ENCODE data around the gene LRP6. TPM values are rescaled to one million over a fixed set of nuclear protein-coding genes. Genes with fewer than 3 reads are reported as not detected.
A peak's percentile ranks its signal among the peaks of the same experiment; 100 is the strongest.

Gene LRP6
- total RNA-seq, 1 experiment from 2014 or later = 28.1 TPM

DNA sequence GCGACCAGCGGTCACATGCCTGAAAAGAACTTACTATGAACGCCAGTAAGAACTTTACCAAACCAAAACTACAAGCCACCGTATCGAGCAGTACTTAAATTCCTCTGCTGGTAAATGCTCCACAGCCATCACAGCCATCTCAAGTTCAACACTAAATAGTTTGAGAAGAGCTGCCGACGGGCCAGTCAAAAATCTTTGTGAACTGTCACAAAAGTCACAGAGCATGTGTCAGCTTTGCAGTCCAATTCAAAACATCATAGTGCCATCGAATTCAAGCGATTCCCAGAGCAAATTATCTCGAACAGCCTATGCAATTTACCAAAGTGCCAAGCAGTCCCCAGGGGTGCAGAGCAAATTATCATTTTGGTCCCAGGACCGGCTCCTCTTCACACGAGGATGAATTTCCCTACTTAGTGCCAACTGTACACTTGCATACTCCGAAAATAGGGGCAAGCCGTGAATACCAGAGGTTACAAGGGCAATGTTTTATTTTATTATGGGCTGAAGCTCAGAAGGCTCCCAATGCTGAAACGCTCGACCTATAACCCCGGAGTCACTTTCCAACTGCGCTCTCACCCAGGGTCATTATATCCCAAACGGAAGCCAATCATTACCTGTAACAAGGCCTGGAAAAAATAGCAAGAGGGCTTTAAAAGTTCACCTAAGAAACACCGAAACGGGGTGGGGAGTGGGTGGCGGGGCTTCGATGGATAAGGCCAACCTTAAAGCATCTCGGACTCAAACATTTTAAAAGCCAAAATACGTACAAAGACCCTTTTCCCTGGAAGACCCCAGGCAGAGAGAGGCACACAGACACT is 1.1 kb downstream of the LRP6 start:
- Histone ChIP-seq H4K20me1 (ENCODE audit: insufficient read depth) (no peaks in the 10 kb centered on the region), H3K36me3 (ENCODE audit: control insufficient read depth in 1 of 2, insufficient read depth in 2 of 2, low read length in 2 of 2) (no peaks in the 10 kb centered on the region), H3K27me3 (ENCODE audit: insufficient read depth, low read length) (no peaks in the 10 kb centered on the region), H3K9ac (ENCODE audit: low read length) (peak overlapping the region; percentile 74), H3K9me3 (ENCODE audit: control insufficient read depth in 1 of 2, insufficient read depth in 1 of 2, low read depth in 1 of 2, low read length in 2 of 2) (no peaks in the 10 kb centered on the region), H2AFZ (ENCODE audit: low read depth, low read length, poor library complexity, severe bottlenecking) (no peak overlapping the region), H3K4me1 (ENCODE audit: control insufficient read depth in 1 of 2, insufficient read depth in 2 of 2, low read length in 2 of 2) (peaks cover 9 to 18% of the 10 kb centered on the region in 2 experiments), H3K9me2 (ENCODE audit: insufficient read depth) (no peaks in the 10 kb centered on the region), H3K27ac (ENCODE audit: low read depth, low read length) (no peak overlapping the region; the same call in 1 of the 2 replicates), H3K4me3 (replicated peaks in 1 of 2; ENCODE audit: low read depth in 1 of 2, low read length in 2 of 2) (peak overlapping the region; percentile 71 to 78), H3K79me2 (ENCODE audit: insufficient read depth, low read length) (peaks cover 53% of the 10 kb centered on the region), H3K4me2 (ENCODE audit: low read length) (peak overlapping the region; percentile 86)
- RAD21 ChIA-PET (ENCODE audit: low non-redundant PET in 1 of 2, low total read pairs in 2 of 2, uncharacterized antibody in 2 of 2, unreplicated experiment in 2 of 2) = no interaction called here
- CTCF ChIA-PET = no interaction called here
- no peak for ATAC-seq
- intact Hi-C loops (cut with micrococcal nuclease) = no loop called here
- TSS peak; percentile 40 for BruUV-seq (replicated peaks)
- TF ChIP-seq EGR1 (IDR thresholded peaks at IDR 0.05; ENCODE audit: low read depth) = no peak
- TF ChIP-seq, protein P1, sequence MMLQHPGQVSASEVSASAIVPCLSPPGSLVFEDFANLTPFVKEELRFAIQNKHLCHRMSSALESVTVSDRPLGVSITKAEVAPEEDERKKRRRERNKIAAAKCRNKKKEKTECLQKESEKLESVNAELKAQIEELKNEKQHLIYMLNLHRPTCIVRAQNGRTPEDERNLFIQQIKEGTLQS (IDR thresholded peaks at IDR 0.05) = no peak
- POLR2A ChIA-PET = interaction anchor here (0.8 kb wide), 1 partner anchor 84 kb away, joined by 4 read pairs; no protein-coding TSS in a partner anchor
- no peak for DNase-seq (ENCODE audit: low read depth, low spot score)

DNA sequence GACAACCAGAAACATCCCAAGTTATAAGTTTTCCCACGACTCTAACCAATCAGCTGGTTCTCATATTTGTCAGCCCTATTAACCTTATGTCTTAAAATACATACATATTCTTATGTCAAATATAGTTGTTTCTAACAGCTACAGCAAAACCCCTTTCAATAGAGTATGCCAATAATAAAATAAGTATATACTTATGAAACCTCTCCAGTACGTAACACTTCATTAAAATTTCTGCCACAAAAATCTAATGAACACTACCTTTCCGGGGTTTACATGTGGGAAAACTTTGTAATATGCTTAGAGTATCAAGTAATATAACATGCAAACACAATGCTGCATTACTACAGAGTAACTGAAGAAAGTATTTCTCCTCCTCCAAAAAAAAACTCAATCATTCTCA is 1.8 kb downstream of the LRP6 start:
- Histone ChIP-seq H3K79me2 (ENCODE audit: insufficient read depth, low read length) (peaks cover 60% of the 10 kb centered on the region), H3K9me3 (ENCODE audit: control insufficient read depth in 1 of 2, insufficient read depth in 1 of 2, low read depth in 1 of 2, low read length in 2 of 2) (no peaks in the 10 kb centered on the region), H3K4me2 (ENCODE audit: low read length) (peak overlapping the region; percentile 86; the same call in 1 of the 2 replicates), H3K9ac (ENCODE audit: low read length) (no peak overlapping the region), H3K36me3 (ENCODE audit: control insufficient read depth in 1 of 2, insufficient read depth in 2 of 2, low read length in 2 of 2) (no peaks in the 10 kb centered on the region), H2AFZ (ENCODE audit: low read depth, low read length, poor library complexity, severe bottlenecking) (no peak overlapping the region), H3K4me1 (ENCODE audit: control insufficient read depth in 1 of 2, insufficient read depth in 2 of 2, low read length in 2 of 2) (peaks cover 9 to 18% of the 10 kb centered on the region in 2 experiments), H3K27me3 (ENCODE audit: insufficient read depth, low read length) (no peaks in the 10 kb centered on the region), H3K9me2 (ENCODE audit: insufficient read depth) (no peaks in the 10 kb centered on the region), H3K27ac (ENCODE audit: low read depth, low read length) (no peak overlapping the region), H4K20me1 (ENCODE audit: insufficient read depth) (no peaks in the 10 kb centered on the region), H3K4me3 (replicated peaks in 1 of 2; ENCODE audit: low read depth in 1 of 2, low read length in 2 of 2) (no peak overlapping the region)
- BruUV-seq (replicated peaks) = no TSS peak
- ATAC-seq (no peak), DNase-seq (ENCODE audit: low read depth, low spot score) (no peak)
- ChIA-PET RAD21 (ENCODE audit: low non-redundant PET in 1 of 2, low total read pairs in 2 of 2, uncharacterized antibody in 2 of 2, unreplicated experiment in 2 of 2) (no interaction called here), CTCF (no interaction called here), POLR2A (no interaction called here)
- no peak for TF ChIP-seq TCF7L2 (IDR thresholded peaks at IDR 0.05; ENCODE audit: borderline replicate concordance, extremely low read depth, insufficient read depth, insufficient read length)
- TF ChIP-seq ZNF274 (IDR thresholded peaks at IDR 0.05; ENCODE audit: low read depth, low read length) = no peak
- TF ChIP-seq, protein P2, sequence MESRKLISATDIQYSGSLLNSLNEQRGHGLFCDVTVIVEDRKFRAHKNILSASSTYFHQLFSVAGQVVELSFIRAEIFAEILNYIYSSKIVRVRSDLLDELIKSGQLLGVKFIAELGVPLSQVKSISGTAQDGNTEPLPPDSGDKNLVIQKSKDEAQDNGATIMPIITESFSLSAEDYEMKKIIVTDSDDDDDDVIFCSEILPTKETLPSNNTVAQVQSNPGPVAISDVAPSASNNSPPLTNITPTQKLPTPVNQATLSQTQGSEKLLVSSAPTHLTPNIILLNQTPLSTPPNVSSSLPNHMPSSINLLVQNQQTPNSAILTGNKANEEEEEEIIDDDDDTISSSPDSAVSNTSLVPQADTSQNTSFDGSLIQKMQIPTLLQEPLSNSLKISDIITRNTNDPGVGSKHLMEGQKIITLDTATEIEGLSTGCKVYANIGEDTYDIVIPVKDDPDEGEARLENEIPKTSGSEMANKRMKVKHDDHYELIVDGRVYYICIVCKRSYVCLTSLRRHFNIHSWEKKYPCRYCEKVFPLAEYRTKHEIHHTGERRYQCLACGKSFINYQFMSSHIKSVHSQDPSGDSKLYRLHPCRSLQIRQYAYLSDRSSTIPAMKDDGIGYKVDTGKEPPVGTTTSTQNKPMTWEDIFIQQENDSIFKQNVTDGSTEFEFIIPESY (IDR thresholded peaks at IDR 0.05; ENCODE audit: extremely low read depth, insufficient replicate concordance, low read length) = no peak
- TF ChIP-seq EGR1 (IDR thresholded peaks at IDR 0.05; ENCODE audit: low read depth) = no peak
- TF ChIP-seq POLR2AphosphoS5 (IDR thresholded peaks at IDR 0.05; ENCODE audit: low read depth, low read length) = no peak
- no peak for TF ChIP-seq SIN3A (IDR thresholded peaks at IDR 0.05; ENCODE audit: low read depth)
- TF ChIP-seq EZH2phosphoT487 (IDR thresholded peaks at IDR 0.05; ENCODE audit: borderline replicate concordance) = no peak
- TF ChIP-seq, protein P1 (IDR thresholded peaks at IDR 0.05) = no peak
- TF ChIP-seq RAD21 (IDR thresholded peaks at IDR 0.05; ENCODE audit: low read depth) = no peak
- TF ChIP-seq ELF1 (IDR thresholded peaks at IDR 0.05; ENCODE audit: borderline replicate concordance, low read depth) = no peak
- TF ChIP-seq CBX3 (IDR thresholded peaks at IDR 0.05; ENCODE audit: low read depth) = no peak
- TF ChIP-seq ZFX (IDR thresholded peaks at IDR 0.05) = no peak
- intact Hi-C loops (cut with micrococcal nuclease) = no loop called here

All from HCT116 (cell line).